GM12891 (cell line): Measurements from ENCODE around the gene NPTXR.

Source experiments
- DNase-seq: peaks from one replicate; pipeline ENCODE4 v3.0.0; 2011; ENCODE audit warnings: low spot score; ENCODE audit not compliant: insufficient read length
- FAIRE-seq: peaks from 2 replicates; lab custom pipeline; 2011; peaks lifted over from hg19 to GRCh38; lab: Jason Lieb, UNC
- PAX5 ChIP-seq: IDR thresholded peaks from 2 replicates; pipeline ENCODE4 v1.6.1; 2011; ENCODE audit warnings: low read length, moderate library complexity, mild to moderate bottlenecking; ENCODE audit not compliant: insufficient read depth, severe bottlenecking
- POLR2A ChIP-seq: IDR thresholded peaks from 2 replicates; pipeline ENCODE4 v1.6.1; 2011; ENCODE audit warnings: low read depth, low read length, control low read depth
- POLR2AphosphoS5 ChIP-seq: IDR thresholded peaks from 2 replicates; pipeline ENCODE4 v1.6.1; 2011; ENCODE audit warnings: low read depth, low read length, control low read depth
- POU2F2 ChIP-seq: IDR thresholded peaks from 2 replicates; pipeline ENCODE4 v1.6.1; 2011; ENCODE audit warnings: low read depth, mild to moderate bottlenecking, control low read depth, low read length, moderate library complexity
- SPI1 ChIP-seq: IDR thresholded peaks from 2 replicates; pipeline ENCODE4 v1.6.1; 2011; ENCODE audit warnings: low read depth, low read length, control low read depth
- TAF1 ChIP-seq: IDR thresholded peaks from 2 replicates; pipeline ENCODE4 v1.6.1; 2011; ENCODE audit warnings: low read depth, low read length, control low read depth

Gene NPTXR

DNA sequence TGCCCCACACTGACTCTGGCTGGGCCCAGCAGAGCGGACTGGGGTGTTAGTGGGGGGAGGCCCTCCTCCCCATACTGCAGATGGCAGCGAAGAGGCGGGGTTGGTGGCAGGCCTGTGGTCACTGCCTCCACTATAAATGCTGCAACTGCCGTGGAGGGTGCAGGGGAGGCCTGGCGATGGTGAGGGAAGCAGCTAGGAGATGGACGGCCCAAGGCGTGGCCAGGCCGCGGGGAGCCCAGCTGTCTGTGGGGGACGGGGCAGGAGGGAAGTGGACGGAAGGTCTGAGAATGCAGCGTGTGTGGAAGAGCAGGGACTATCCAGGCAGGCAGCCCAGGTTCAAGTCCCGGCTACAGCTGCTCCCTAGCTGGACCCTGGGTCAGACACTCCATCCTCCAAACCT is 68.2 kb downstream of the NPTXR start:
- no peak for FAIRE-seq
- no peak for DNase-seq
- TF ChIP-seq TAF1 (no peak), SPI1 (no peak), PAX5 (no peak), POLR2A (no peak), POU2F2 (no peak), POLR2AphosphoS5 (no peak)

GRCh38 chr22:38774496-38775166 is 69.2 kb downstream of the NPTXR start:
- DNase-seq (no peak), FAIRE-seq (no peak)
- TF ChIP-seq POLR2AphosphoS5 (no peak), POLR2A (no peak), SPI1 (no peak), TAF1 (no peak), PAX5 (no peak), POU2F2 (no peak)

DNA sequence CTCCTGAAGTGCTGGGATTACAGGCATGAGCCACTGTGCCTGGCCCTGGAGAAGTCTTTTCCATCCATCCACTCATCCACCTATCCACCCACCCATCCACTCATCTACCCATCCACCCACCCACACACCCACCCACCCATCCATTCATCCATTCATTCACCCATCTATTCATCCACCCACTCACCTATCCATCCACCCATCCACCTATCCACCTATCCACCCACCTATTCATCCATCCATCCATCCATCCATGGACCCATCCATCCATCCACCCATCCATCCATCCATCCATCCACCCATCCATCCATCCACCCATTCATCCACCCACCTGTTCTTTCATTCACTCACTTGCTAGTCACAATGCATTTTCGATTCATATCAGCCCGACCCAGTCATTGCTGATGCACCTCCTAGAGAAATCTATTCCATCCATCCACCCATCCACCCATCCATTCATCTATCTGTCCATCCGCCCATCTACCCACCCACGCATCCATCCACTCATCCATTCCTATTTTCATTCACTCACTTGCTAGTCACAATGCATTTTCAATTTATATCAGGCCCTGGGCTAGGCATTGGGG is 70.4 kb downstream of the NPTXR start:
- DNase-seq = no peak
- no peak for FAIRE-seq
- TF ChIP-seq PAX5 = no peak
- TF ChIP-seq TAF1 = no peak
- no peak for TF ChIP-seq POLR2A
- no peak for TF ChIP-seq POU2F2
- TF ChIP-seq POLR2AphosphoS5 = no peak
- TF ChIP-seq SPI1 = no peak

DNA sequence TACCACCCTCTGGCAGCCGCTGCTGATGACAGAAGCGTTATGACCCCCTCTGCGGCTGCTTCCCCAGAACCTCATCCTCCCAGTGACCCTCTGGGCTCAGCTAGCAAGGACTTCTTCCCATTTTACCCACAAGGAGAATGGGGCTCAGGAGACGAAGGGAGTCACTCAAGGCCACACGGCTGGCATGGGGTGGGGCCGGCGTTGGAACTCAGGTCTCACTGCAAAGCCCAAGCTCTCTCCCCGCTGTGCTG is 71.3 kb downstream of the NPTXR start:
- TF ChIP-seq PAX5 (no peak), SPI1 (no peak), TAF1 (no peak), POLR2A (no peak), POU2F2 (no peak), POLR2AphosphoS5 (no peak)
- FAIRE-seq (no peak), DNase-seq (no peak)

DNA sequence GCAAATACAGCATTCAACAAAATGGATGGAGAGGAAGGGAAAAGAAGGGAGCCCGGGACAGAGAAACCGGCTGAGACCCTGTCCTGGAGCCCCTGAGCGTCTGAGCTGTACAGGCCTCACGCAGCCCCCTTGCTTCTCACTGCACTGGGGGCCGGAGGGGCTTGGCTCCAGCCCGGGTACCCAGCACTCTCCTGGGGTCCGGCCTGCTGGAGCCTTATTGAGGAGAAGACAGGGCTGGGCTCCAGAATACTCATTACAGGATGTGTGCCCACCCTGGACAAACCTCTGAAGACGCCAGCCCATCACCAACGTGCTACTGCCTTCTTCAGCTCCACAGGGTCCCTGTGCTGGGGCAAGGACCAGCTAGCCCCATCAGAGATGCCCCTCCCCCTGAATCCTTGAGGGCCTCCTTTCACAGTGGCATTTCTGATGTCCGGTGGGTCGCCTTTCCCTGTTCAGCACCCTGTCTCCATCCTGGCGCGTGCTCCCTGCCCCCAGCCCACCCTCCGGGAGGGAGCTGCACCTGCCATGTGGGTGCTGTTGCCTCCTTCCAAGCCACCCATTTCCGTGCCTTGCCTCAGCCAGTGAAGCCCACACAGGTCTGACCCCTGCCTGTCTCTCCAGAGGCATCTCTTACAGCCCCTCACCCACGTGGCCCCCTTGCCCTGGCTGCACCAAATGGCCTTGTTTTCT is 73.4 kb downstream of the NPTXR start:
- no peak for FAIRE-seq
- DNase-seq = no peak
- TF ChIP-seq PAX5 = no peak
- TF ChIP-seq POLR2AphosphoS5 = no peak
- no peak for TF ChIP-seq POU2F2
- TF ChIP-seq SPI1 = no peak
- TF ChIP-seq TAF1 = no peak
- no peak for TF ChIP-seq POLR2A
